Measurements from ENCODE around the gene GIMAP1.

GRCh38 chr7:150754951-150755350 is 38.5 kb downstream of the GIMAP1 start:
- no peak for TF ChIP-seq EZH2 (IDR thresholded peaks at IDR 0.05; ENCODE audit: borderline replicate concordance, insufficient read depth, low read length, poor library complexity, severe bottlenecking)
- no peak for TF ChIP-seq CTCF (IDR thresholded peaks at IDR 0.05; ENCODE audit: poor library complexity, severe bottlenecking)
- TF ChIP-seq SMC3 (conservative IDR thresholded peaks at IDR 0.05; ENCODE audit: poor library complexity), result no peak
- no peak for TF ChIP-seq POLR2AphosphoS5 (IDR thresholded peaks at IDR 0.05)
